Endometrial microvascular endothelial cells (primary cell): ENCODE results near the gene PPP2R2D. TPM values are rescaled to one million over a fixed set of nuclear protein-coding genes. Genes with fewer than 3 reads are reported as not detected.
"Not testable (repeated sequence)": the region's sequence is repeated elsewhere in the genome, so short reads cannot be mapped to it uniquely, and the experiment has no call there.

ENCODE experiments used
- in situ Hi-C: cut with HindIII; loops from 2 replicates; pipeline ENCODE4 v1.10.0; 2017; ENCODE audit warnings: low sequenced_read_pairs, low pct_unique_long_range_greater_than_20kb; ENCODE audit errors: inconsistent ontology term
- total RNA-seq: library from RNA; depleted of rRNA; stranded (reverse); fragments of >200 nt; gene quantifications from one replicate; pipeline ENCODE4 v1.2.3, GENCODE V29; 2015; ENCODE audit errors: inconsistent ontology term

Gene PPP2R2D
- total RNA-seq, 1 donor from 2014 or later: 36.6 TPM

- in situ Hi-C loops: no loop called here
Measured at GRCh38 chr10:131901181-131901829, 497 bp downstream of the PPP2R2D start.

DNA sequence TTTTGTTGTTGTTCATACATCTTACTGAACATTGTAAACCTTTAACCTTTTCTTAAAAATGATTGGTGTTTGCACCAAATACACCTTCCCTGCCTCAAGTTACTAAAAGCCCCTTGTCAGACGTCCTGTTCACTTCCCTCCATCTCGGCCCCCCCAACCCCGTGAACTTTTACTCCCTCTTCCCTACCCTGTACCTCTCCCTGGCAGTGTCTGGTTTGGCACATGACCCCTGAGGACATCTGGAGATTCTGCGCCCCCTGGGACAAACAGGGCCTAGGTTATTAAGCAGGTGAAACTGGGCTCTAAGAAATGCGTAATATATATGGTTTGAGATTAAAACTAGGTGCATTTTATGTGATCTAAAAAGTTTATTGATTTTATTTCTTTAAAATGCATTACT is 1.4 kb downstream of the PPP2R2D start:
- in situ Hi-C loops: no loop called here

DNA sequence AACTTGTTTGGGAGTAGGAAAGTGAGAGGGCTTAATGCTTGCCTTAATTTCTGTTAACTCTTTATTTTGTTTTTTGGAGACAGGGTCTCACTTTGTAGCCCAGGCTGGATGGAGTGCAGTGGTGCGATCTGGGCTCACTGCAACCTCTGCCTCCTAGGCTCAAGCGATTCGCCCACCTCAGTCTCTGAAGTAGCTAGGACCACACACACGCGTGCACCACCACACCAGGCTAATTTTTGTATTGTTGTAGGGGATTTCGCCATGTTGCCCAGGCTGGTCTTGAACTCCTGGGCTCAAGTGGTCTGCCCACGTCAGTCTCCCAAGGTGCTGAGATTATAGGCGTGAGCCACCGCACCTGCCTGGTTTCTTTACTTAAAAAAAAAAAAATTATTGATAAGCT is 1.9 kb downstream of the PPP2R2D start:
- in situ Hi-C loops: no loop called here

DNA sequence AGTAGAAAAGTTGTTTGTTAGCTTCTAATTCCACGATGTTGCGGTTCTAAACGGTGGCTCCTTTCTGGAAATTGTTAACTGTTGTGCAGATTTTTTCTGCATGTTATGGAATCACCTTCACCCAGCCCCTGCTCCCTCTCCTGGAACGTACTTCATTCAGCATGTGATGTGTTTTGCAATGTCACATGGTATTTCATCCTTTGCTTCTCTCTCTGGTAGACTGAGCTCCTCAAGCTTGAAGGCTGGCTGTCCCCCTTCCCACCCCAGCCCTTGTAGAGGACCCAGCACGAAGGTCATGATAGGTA is 4.4 kb downstream of the PPP2R2D start:
- in situ Hi-C loops: no loop called here

GRCh38 chr10:131905603-131906268 is 4.9 kb downstream of the PPP2R2D start:
- in situ Hi-C loops: no loop called here

- in situ Hi-C loops: no loop called here
Measured at GRCh38 chr10:131906269-131906639, 5.4 kb downstream of the PPP2R2D start.

DNA sequence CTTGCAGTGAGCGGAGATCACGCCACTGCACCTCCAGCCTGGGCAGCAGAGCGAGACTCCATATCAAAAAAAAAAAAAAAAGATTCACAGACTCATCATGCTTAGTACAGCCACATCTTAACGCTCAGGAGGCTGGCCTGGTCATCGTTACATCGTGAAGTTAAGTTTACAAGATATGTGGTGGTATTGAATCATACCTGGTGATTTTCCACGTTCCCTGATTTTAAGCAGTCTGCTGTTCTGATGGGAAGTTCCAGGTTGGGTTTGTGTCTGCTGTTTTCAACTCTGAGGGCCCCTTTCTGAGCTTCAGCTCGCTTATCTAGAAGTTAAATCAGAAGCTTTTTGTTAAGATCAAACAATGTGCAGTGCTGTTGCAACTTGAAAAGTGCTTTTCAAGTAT is 6.9 kb downstream of the PPP2R2D start:
- in situ Hi-C loops: no loop called here

- in situ Hi-C loops: no loop called here
Measured at GRCh38 chr10:131908151-131908550, 7.3 kb downstream of the PPP2R2D start.

DNA sequence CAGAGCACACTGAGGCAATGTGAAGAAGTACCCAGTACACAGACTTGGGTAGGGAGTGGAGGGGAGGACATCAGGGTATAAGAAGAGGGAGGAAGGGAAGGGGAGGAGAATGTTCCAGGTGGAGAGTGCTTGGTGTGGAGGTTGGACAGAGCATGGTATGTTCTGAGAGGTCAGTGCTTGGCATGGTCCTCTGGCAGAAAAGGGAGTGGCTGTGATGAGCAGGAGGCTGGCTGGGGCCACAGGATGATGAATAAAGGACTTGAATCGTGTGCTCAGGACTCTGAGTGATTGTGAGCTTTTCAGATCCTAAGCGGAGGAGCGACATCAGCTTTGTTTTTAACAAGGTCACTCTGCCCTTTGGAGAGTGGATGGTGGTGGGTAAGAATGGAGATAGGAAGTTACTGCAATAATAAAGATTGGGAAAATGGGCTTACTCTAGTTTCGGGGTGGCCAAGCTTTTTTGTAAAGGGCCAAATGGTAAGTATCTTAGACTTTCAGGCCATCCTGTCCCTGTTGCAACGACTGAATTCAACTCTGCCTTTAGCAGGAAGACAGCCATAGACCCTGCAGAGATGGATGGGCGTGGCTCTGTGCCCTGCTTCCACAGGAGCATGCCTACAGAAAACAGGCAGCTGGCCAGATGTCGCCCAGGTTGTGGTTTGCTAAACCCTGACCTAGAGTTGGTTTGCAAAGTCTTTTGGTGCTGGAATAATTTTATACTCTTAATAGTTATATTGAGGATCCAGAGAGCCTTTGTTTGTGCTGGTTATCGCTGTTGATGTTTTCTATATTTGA is 8.4 kb downstream of the PPP2R2D start:
- in situ Hi-C loops: no loop called here

- in situ Hi-C loops: no loop called here
Measured at GRCh38 chr10:131909929-131910328, 9.1 kb downstream of the PPP2R2D start.

DNA sequence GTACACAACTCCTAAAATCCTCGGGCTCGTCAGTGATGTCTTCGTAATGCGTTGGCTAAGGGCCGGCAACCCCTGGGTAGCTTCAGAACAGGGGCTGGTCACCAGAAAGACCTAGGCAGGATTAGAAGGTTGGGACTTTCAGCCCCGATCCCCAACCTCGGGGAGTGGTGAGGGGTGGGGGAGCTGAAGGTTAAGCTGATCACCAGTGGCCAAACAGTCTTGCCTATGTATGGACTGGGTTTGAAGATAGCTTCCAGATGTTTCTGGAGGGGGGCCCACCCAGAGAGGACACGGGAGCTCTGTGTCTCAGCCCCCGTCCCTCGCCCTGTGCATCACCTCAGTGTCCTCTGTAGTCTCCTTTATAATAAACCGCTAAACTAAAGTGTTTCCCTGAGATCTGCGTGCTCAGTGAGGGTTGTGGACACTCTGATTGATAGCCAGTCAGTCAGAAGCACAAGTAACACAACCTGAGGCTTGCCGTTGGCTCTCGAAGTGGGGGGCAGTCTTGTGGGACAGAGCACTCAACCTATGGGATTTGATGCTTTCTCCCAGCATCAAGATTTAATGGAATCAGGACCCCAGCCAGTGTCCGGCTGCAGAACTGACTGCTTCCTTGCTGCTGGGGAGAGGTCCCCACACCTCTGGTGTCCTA is 10.0 kb downstream of the PPP2R2D start:
- in situ Hi-C loops: no loop called here

- in situ Hi-C loops: no loop called here
Measured at GRCh38 chr10:131911451-131911850, 10.6 kb downstream of the PPP2R2D start.

DNA sequence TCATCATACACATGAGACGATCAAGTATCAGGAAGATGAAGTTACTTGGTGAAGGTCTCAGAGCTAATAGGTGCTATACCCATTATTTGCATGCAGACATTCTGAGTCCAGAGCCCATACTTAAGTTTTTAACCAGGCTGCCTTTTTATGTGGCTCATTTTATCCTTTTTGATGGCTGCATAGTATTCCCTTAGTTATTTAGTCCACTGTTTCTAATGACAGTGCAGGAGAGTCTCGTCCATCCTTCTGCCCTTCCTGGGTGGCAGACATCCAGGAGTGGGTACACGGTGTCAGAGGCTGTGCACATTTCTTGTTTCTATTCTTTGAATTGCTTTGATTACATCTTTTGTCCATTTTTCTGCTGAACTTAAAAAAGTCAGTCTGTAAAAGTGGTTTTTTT is 11.8 kb downstream of the PPP2R2D start:
- in situ Hi-C loops: no loop called here

- in situ Hi-C loops: no loop called here
Measured at GRCh38 chr10:131915484-131915883, 14.7 kb downstream of the PPP2R2D start.

DNA sequence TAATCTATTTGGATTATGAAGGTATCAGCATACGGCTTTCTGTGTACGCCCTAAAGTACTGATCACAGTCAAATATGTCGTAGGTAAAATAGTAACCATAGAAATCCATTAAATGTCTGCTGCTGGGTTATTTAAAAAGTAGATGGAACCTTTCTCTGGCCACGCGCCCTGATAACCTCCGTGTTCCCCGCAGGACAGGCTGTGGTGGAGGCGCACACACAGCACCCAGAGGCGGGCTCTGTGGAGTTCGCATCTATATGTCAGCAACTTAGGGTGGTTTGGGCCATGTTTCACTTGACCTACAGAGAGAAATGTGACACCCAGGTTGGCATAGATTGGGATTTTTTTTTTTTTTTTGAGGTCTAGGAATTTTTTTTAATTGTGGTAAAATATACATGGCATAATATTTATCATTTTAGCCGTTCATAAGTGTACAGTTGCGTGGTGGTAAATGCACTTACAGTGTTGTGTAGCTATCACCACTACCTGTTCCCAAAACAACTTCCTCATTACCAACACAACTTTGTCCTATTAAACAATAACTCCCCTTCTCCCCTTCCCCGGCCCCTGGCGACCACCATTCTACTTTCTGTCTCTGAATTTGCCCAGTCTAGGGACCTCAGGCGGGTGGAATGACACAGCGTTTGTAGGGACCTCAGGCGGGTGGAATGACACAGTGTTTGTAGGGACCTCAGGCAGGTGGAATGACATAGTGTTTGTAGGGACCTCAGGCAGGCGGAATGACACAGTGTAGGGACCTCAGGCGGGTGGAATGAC is 15.4 kb downstream of the PPP2R2D start:
- in situ Hi-C loops: no loop called here

- in situ Hi-C loops: not testable (repeated sequence)
Measured at GRCh38 chr10:131916767-131917160, 16.0 kb downstream of the PPP2R2D start.

GRCh38 chr10:131917496-131917895 is 16.7 kb downstream of the PPP2R2D start:
- in situ Hi-C loops: not testable (repeated sequence)

DNA sequence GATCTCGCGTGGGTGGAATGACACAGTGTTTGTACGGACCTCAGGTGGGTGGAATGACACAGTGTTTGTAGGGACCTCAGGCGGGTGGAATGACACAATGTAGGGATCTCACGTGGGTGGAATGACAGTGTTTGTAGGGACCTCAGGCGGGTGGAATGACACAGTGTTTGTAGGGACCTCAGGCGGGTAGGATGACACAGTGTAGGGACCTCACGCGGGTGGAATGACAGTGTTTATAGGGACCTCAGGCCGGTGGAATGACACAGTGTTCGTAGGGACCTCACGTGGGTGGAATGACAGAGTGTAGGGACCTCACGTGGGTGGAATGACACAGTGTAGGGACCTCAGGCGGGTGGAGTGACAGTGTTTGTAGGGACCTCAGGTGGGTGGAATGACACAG is 18.7 kb downstream of the PPP2R2D start:
- in situ Hi-C loops: not testable (repeated sequence)

DNA sequence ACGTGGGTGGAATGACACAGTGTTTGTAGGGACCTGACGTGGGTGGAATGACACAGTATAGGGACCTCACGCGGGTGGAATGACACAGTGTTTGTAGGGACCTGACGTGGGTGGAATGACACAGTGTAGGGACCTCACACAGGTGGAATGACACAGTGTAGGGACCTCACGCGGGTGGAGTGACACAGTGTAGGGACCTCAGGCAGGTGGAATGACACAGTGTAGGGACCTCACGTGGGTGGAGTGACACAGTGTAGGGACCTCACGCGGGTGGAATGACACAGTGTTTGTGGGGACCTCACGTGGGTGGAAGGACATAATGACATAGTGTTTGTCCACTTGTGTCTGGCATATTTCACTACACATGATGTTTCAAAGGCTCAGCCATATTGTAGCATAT is 19.3 kb downstream of the PPP2R2D start:
- in situ Hi-C loops: no loop called here
